Activated T-cell treated with anti-CD3 and anti-CD28 coated beads, Interleukin-2, amount 50 U/mL, for 24 hours (primary cell): Measurements from ENCODE around the gene ARMS2.

Experiments
- DNase-seq: peaks from one replicate; pipeline ENCODE4 v3.0.0-alpha.2; 2020
- H3K27ac Mint-ChIP-seq: 2 replicates; pipeline ENCODE4 v1.8.0; 2020; ENCODE audit warnings: mild to moderate bottlenecking, mixed read lengths
- H3K27me3 Mint-ChIP-seq: 2 replicates; pipeline ENCODE4 v1.8.0; 2020; ENCODE audit warnings: mixed read lengths
- H3K36me3 Mint-ChIP-seq: 2 replicates; pipeline ENCODE4 v1.8.0; 2020; ENCODE audit warnings: low read depth, mixed read lengths
- H3K4me1 Mint-ChIP-seq: 2 replicates; pipeline ENCODE4 v1.8.0; 2020; ENCODE audit warnings: low read depth, mixed read lengths
- H3K4me3 Mint-ChIP-seq: 2 replicates; pipeline ENCODE4 v1.8.0; 2020; ENCODE audit warnings: mild to moderate bottlenecking, moderate library complexity, mixed read lengths
- H3K9me3 Mint-ChIP-seq: 2 replicates; pipeline ENCODE4 v1.8.0; 2020; ENCODE audit warnings: mixed read lengths

The ARMS2 gene, protein sequence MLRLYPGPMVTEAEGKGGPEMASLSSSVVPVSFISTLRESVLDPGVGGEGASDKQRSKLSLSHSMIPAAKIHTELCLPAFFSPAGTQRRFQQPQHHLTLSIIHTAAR

DNA sequence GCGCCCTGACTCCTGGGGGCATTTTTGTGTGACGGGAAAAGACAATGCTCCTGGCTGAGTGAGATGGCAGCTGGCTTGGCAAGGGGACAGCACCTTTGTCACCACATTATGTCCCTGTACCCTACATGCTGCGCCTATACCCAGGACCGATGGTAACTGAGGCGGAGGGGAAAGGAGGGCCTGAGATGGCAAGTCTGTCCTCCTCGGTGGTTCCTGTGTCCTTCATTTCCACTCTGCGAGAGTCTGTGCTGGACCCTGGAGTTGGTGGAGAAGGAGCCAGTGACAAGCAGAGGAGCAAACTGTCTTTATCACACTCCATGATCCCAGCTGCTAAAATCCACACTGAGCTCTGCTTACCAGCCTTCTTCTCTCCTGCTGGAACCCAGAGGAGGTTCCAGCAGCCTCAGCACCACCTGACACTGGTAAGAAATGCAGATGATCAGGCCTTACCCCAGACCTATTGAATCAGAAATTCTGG, at the start of gene ARMS2:
TSS of gene ARMS2 (plus strand) at position 51 of the 478 bp plus-strand sequence. CDS start at position 126, 75 bp downstream.
- H3K4me3 Mint-ChIP-seq: no peak within 1 kb of the TSS
- no peak for DNase-seq
- H3K9me3 Mint-ChIP-seq: no peaks in the 10 kb centered on the region
- no peaks in the 10 kb centered on the region for H3K36me3 Mint-ChIP-seq
- no peaks in the 10 kb centered on the region for H3K4me1 Mint-ChIP-seq
- H3K27ac Mint-ChIP-seq: no peak within 1 kb of the TSS
- peaks cover 60% of the 10 kb centered on the region for H3K27me3 Mint-ChIP-seq

DNA sequence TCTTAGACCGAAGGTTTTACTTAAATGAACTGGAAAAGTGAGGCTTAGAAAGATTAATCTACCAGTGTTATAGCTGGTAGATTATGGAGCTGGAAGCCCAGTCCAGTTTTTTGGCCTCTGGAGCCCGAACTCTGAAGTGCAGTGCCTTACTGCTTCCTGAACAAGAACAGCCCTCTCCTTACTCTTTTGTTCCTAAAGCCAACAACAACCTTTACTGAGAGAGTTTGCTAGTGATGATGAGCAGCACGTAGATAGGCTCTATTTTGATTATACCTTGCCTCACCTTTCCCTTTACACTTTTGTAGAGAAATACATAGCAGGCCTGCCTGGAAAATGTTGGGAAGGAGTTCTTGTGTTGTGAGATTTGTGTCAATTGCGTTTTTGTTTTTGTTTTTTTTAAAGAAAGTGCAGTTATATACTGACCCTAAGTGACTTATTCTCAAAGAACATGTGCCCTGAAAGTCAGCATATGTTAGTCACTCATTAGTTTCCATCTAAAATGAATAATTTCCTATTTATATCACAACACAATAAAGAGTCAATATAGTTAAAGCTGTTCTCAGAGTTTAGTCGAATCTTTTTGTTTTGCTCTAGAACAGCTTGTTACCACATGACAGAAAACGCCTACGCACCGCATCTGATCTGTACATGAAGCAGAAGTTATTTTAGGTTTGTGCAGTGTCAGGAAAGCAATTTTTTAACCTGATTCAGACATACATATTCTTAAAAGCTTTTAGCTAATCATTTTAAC, 46.9 kb upstream of the ARMS2 start:
- peaks cover 39% of the 10 kb centered on the region for H3K36me3 Mint-ChIP-seq
- peak overlapping the region; percentile 85 for H3K27ac Mint-ChIP-seq
- H3K4me1 Mint-ChIP-seq: peaks cover 50% of the 10 kb centered on the region
- no peaks in the 10 kb centered on the region for H3K9me3 Mint-ChIP-seq
- H3K27me3 Mint-ChIP-seq: no peaks in the 10 kb centered on the region
- H3K4me3 Mint-ChIP-seq: peak overlapping the region; percentile 27
- peak; percentile 58 for DNase-seq

DNA sequence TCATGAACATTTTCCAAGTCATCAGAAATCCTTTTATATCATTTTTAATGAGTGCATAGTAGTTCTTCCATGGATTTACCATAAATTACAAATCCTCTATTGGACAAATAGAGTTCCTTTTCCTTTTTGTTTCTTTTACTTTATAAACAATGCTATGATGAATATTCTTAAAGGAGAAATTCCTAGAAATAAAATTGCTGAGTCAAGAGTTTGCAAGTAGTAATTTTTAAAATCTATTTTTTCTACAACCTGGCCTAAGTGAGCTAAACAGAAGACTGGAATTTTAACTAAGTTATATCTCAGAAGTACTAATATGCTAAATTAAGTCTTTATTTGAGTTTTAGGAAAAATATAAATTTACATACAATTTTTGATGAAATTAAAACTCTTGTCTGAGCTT, 41.1 kb upstream of the ARMS2 start:
- Mint-ChIP-seq H3K27ac (no peak overlapping the region), H3K4me1 (peaks cover 51% of the 10 kb centered on the region), H3K27me3 (no peaks in the 10 kb centered on the region), H3K36me3 (peaks cover 76% of the 10 kb centered on the region), H3K9me3 (no peaks in the 10 kb centered on the region), H3K4me3 (no peak overlapping the region)
- no peak for DNase-seq

DNA sequence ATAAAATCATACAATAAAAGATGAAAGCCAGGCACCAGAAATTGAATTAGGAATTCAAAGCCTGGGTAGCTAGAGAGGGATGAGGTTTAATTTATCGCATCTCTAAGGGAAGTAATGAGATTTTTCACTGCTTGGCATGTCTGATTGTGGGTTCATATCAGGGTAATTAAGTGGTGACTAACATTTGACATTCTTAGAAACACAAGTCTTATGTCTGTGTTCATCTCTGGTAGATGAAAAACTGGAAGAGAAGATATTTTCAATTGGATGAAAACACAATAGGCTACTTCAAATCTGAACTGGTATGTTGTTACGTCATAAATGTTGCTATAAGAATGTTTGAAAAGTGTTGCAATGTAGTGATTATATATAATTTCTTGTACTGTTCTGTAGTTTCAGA, 36.8 kb upstream of the ARMS2 start:
- DNase-seq: no peak
- H3K9me3 Mint-ChIP-seq: no peaks in the 10 kb centered on the region
- peaks cover 79% of the 10 kb centered on the region for H3K36me3 Mint-ChIP-seq
- H3K27ac Mint-ChIP-seq: peak overlapping the region; percentile 64
- H3K27me3 Mint-ChIP-seq: no peaks in the 10 kb centered on the region
- H3K4me1 Mint-ChIP-seq: peaks cover 77% of the 10 kb centered on the region
- H3K4me3 Mint-ChIP-seq: peak overlapping the region; percentile 8

DNA sequence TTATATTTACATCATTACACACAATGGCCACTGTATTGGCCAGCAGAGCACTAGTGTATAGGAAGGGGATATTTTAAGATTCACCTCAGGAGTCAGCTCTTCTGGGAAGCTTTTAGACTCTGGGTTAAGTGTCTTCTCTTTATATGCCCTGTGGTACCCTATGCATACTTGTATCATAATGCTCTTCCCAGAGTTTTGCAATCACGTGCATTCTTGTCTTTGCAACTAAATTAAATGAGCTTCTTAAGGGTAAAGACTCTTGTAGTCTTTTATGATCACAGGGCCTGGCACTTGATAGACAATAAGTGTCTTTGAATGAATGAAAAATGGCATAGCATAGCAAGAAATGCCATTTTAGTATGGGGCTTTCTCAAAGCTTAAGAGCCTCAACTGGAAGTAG, 35.4 kb upstream of the ARMS2 start:
- no peaks in the 10 kb centered on the region for H3K27me3 Mint-ChIP-seq
- H3K36me3 Mint-ChIP-seq: peaks cover 72% of the 10 kb centered on the region
- H3K9me3 Mint-ChIP-seq: no peaks in the 10 kb centered on the region
- H3K4me3 Mint-ChIP-seq: no peak overlapping the region
- no peak overlapping the region for H3K27ac Mint-ChIP-seq
- peaks cover 81% of the 10 kb centered on the region for H3K4me1 Mint-ChIP-seq
- DNase-seq: no peak

DNA sequence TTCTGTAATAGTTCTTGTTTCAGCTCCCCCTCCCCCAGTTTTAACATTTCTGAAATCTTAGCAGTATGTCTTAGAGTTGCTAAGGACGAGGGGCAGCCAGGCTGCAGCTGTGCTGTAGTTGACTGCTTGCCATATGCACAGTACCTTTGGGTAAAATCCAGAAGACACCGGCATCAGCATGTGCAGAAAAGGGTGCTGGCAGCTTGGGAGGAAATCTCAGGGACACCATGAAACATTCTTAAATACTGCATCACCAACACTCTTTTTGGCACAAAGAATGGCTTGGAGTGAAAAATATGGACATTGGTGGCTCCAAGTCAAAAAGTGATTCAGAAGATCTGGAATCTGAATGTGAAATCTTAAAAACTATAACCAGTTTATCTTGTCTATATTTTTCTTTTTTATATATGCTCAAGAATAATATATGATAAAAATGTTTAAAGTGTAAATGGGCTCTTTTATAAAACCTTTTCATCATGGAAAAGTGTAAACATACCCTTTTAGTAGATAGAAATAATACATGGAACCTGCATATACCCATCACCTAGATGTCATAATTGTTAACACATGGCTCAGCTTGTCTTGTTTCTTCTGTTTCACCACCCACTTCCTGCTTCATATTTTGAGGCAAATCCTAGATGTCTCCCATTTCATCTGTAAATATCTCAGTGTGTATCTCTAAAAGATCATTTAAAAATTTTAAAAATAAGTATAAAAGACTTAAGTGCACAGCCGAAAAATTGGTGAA, 34.4 kb upstream of the ARMS2 start:
- peaks cover 70% of the 10 kb centered on the region for H3K36me3 Mint-ChIP-seq
- H3K27me3 Mint-ChIP-seq: no peaks in the 10 kb centered on the region
- no peaks in the 10 kb centered on the region for H3K9me3 Mint-ChIP-seq
- H3K4me3 Mint-ChIP-seq: no peak overlapping the region
- H3K4me1 Mint-ChIP-seq: peaks cover 80% of the 10 kb centered on the region
- H3K27ac Mint-ChIP-seq: no peak overlapping the region
- no peak for DNase-seq

DNA sequence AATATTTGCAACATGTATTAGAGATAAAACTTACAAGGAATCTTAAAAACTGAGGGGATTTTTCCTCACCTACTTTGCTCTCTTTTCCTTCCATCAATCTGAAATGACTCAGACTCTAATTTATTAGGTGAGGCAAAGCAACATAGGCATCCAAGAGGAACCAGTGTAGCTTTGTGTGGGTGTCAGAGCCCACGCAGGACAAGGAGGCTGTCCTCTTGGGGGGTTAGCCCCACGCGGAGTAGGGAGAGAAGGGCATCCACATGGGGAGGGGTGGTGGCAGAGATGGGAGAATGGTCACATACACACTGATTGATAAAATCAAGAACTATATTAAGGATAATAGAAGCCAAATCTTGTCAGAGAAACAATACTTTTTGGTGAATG, 33.8 kb upstream of the ARMS2 start:
- no peak for DNase-seq
- peaks cover 74% of the 10 kb centered on the region for H3K4me1 Mint-ChIP-seq
- no peak overlapping the region for H3K4me3 Mint-ChIP-seq
- H3K36me3 Mint-ChIP-seq: peaks cover 65% of the 10 kb centered on the region
- no peaks in the 10 kb centered on the region for H3K9me3 Mint-ChIP-seq
- H3K27ac Mint-ChIP-seq: peak overlapping the region; percentile 48
- H3K27me3 Mint-ChIP-seq: no peaks in the 10 kb centered on the region

DNA sequence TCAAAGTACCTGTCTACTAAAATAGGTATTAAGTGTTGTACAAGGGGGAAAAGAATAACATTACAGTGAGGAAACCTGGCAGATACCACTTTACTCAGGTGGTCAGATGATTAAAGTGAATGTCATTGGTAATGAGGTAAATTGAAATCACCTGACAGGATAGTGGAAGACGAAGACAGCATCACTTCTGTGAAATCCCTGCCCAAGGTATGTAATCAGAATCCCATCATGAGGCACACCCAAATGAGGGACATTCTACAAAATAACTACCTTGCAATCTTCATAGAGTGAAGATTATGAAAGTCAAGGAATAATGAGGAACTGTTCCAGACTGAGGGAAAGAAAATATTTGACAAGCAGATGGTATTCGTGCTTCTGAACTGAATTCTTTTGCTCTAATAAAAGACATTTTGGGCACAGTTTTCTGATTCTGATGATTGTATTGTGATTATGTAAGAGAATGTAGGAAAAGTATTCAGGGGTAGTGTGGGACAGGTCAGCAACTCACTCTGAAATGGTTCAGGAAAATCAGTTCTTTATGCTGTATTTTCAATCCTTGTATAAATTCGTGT, 33.3 kb upstream of the ARMS2 start:
- Mint-ChIP-seq H3K36me3 (peaks cover 63% of the 10 kb centered on the region), H3K27ac (peak overlapping the region; percentile 48), H3K27me3 (no peaks in the 10 kb centered on the region), H3K4me1 (peaks cover 71% of the 10 kb centered on the region), H3K4me3 (no peak overlapping the region), H3K9me3 (no peaks in the 10 kb centered on the region)
- DNase-seq: no peak

DNA sequence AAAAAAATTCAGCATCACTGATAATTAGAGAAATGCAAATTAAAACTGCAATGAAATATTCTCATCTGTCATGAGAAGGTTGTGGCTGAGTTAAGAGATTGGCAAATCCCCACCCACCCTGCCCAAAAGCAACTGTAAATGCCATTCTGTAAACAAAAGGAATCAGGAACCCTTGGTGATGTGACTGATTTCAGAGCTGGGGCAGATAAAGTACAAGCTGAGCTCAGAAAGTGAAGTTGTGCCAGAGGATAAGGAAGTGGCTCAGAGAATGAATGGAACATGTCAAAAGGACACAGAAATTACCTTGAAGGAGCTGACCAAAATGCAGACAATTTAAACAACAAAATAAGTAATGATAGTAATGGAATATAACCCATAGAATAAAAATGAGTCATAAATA, 32.7 kb upstream of the ARMS2 start:
- peaks cover 67% of the 10 kb centered on the region for H3K4me1 Mint-ChIP-seq
- H3K27ac Mint-ChIP-seq: peak overlapping the region; percentile 33
- no peak for DNase-seq
- peaks cover 59% of the 10 kb centered on the region for H3K36me3 Mint-ChIP-seq
- no peaks in the 10 kb centered on the region for H3K9me3 Mint-ChIP-seq
- H3K4me3 Mint-ChIP-seq: no peak overlapping the region
- no peaks in the 10 kb centered on the region for H3K27me3 Mint-ChIP-seq

DNA sequence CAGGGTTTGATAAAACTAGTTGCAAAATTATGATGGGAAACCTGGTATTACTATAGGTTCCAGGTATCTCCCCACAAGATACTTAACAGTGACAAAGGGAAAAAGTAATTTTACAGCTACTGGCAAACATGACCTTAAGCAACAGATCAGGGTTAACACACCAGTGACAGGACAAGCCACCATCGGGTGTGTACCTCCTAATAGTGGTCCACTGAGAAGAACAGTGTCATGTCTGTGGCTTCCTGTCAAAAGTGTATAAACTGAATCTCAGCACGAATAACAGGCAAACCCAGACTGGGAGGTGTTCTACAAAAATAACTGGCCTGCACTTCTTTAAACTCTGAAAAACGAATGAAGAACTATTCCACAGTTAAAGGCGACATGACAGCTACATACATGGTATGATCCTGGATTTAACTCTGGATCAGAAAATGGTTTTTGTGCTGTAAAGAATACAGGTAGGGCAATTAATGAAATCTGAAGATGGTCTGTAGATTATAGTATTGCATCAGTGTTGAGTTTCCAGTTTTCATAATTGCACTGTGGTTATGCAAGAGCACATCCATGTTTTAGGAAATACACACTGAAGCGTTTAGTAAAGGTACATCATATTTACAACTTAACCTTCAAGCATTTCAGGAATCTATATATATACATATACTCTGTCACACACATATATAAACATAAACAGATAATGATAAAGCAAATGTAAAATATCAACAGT, 32.0 kb upstream of the ARMS2 start:
- Mint-ChIP-seq H3K4me1 (peaks cover 69% of the 10 kb centered on the region), H3K27me3 (no peaks in the 10 kb centered on the region), H3K27ac (peak overlapping the region; percentile 63), H3K4me3 (no peak overlapping the region), H3K36me3 (peaks cover 60% of the 10 kb centered on the region), H3K9me3 (no peaks in the 10 kb centered on the region)
- no peak for DNase-seq

DNA sequence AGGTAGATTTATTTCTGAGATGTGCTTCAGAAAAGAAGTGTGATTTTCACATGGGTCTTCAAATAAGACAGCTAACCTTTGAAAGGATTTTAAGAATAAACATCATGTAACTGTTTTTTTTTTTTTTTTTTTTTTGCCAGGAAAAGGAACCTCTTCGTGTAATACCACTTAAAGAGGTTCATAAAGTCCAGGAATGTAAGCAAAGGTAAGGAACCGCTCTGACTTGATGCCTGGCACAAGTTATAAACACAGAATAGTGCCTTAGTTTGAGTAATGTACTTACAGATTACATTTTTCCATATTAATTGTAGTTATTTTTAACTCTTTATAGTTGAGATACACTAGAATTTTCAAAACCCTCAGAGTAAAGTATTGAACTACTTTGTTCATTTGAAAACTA, 30.4 kb upstream of the ARMS2 start:
- Mint-ChIP-seq H3K4me1 (peaks cover 59% of the 10 kb centered on the region), H3K36me3 (peaks cover 50% of the 10 kb centered on the region), H3K9me3 (no peaks in the 10 kb centered on the region), H3K27me3 (no peaks in the 10 kb centered on the region), H3K4me3 (no peak overlapping the region), H3K27ac (no peak overlapping the region)
- no peak for DNase-seq

DNA sequence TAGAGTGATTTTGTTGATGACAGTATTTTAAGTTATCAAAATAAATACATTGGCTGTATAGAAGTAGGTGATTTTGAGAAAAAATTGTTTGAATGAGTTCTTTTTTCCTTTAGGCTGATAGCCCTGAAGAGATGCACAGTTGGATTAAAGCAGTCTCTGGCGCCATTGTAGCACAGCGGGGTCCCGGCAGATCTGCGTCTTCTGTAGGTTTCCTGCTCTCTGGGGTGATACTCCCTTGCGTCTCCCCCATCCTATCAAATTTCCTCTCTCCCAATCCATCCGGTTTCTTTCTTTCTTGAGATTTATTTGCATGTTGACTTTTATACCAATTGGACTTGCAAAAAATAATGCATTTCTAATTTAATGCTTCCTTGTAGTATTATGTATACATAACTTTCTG, 27.6 kb upstream of the ARMS2 start:
- Mint-ChIP-seq H3K27me3 (no peaks in the 10 kb centered on the region), H3K36me3 (peaks cover 49% of the 10 kb centered on the region), H3K27ac (peak overlapping the region; percentile 22), H3K9me3 (no peaks in the 10 kb centered on the region), H3K4me3 (no peak overlapping the region), H3K4me1 (peaks cover 35% of the 10 kb centered on the region)
- DNase-seq: no peak

DNA sequence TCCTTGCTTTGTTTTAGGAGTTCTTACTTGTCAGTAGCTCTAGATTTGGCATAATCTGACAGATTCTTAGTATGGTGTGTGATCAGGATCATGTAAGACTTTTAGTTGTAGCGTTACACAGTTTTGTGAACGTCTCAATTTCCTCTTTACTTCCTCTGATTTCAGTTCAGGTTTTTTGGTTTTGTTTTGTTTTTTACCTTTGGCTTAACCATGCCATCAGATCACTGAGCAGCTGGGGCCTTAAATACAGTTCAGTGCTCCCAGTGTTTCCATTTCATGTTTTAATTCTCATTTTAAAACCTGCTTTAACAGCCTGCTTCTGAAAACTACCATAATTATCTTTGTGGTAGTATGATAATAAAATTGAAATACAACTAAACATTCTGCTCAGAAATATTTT, 27.2 kb upstream of the ARMS2 start:
- no peaks in the 10 kb centered on the region for H3K27me3 Mint-ChIP-seq
- no peaks in the 10 kb centered on the region for H3K9me3 Mint-ChIP-seq
- no peak for DNase-seq
- peak overlapping the region; percentile 22 for H3K27ac Mint-ChIP-seq
- peaks cover 30% of the 10 kb centered on the region for H3K4me1 Mint-ChIP-seq
- H3K36me3 Mint-ChIP-seq: peaks cover 51% of the 10 kb centered on the region
- H3K4me3 Mint-ChIP-seq: no peak overlapping the region

DNA sequence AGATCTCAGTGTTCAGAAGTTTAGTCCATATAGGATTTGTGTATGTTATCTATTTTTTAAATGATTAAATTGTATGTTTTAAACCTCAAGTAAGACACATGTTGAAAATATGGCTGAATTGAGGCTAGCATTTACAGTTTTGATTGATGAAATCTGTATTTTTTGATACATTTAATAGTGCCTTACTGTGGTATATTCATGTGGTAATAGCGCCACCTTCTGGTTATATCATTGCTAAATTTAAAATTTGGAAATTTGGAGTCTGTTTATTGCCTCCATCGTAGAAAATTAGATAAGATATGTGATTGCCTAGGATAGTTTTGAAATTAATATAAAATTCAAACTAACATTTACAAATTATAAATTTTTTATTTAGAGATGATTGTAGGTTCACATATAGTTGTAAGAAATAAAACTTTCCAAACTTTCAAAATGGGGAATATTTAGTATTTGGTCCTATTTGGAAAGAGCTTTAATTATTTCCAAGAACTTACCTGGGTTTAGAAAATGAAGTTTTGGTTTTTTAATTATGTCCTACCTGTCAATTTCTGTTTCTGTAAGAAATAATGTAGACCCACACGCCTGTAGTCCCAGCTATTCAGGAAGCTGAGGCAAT, 19.1 kb upstream of the ARMS2 start:
- no peak overlapping the region for H3K27ac Mint-ChIP-seq
- no peaks in the 10 kb centered on the region for H3K27me3 Mint-ChIP-seq
- H3K36me3 Mint-ChIP-seq: peaks cover 9% of the 10 kb centered on the region
- H3K4me1 Mint-ChIP-seq: no peaks in the 10 kb centered on the region
- no peaks in the 10 kb centered on the region for H3K9me3 Mint-ChIP-seq
- DNase-seq: no peak
- no peak overlapping the region for H3K4me3 Mint-ChIP-seq
